HG03571 (cell line): ENCODE measurements around the gene CRK.

Source experiments
- ATAC-seq: cut with Tn5 transposase; IDR thresholded peaks from one replicate; pipeline ENCODE4 v1.9.1; 2021; ENCODE audit not compliant: unreplicated experiment

Gene CRK

DNA sequence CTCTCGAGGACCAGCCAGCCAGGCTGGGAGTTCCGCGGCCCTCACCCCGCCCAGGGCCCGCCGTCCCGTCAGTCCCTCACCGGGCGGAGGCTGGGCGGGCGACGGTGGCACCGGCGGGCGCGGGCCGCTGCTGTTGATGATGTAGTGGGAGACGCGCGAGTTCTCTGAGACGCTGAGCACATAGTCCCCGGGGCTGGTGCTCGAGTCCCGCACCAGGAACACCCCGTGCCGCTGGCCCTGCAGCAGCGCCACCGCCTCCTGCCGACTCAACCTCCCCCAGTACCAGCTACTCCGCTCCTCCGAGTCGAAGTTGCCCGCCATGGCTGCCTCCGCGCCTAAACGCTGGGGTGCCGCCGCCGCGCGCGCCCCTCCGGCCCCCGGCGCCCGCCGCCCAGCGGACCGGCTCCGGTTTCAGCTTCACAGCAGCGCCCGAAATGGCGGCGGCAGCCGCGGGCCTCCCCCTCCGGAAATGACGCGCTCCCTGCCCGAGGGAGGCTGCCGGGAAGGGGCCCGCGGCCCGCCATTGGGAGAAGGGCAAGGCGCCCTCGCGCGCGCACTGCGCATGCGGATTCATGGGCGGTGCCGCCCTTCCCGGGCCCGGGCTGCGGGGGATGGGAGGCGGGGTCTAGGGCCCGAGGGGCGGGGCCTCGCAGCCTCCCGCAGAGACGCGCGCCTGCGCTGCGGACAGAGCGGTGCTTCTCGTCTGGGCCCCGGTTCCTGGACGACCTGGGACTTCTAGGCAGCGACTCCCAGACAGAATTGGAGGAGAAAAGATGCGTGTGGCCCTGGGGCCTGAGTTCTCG lies at the start of gene CRK:
CRK (minus strand) TSS at position 436 of the 803 bp plus-strand sequence; CDS start at position 321, 115 bp downstream.
- peak; percentile 81 for ATAC-seq

DNA sequence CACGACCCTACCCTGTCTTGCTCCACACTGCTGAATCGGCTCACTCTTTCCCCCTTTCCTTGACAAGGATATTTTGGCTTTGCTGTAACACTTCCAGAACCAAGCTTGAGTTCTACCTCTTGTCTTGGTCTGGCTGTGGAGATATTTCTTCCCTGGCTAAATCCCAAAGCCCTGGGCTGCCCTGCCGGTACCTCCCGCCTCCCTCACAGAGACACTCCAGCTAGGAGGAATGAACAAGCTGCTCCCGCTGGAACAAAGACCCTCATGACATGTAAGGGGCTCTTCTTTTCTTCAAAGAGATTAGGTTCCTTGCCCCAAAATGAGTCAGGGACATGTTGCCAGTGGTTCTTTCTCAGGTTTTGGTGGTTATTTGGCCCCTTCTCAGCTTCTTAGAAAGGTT lies 49.6 kb upstream of the CRK start:
- no peak for ATAC-seq

DNA sequence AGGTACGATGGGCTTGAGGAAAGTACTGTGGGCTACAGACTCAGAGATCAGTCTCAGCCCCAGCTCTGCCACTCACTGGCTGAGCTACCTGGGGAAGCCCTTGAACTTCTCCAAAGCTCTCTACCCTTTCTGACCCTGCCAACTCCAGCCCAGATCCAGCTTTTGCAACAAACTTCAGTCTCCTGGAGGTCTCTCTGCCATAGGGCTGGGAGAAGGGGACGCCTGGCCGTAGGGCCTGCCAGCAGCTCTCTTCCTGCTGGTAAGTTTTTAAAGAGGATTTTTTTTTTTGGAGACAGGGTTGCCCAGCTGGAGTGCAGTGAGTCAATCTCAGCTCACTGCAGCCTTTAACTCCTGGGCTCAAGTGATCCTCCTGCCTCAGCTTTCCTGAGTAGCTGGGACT lies 48.8 kb upstream of the CRK start:
- ATAC-seq = no peak

DNA sequence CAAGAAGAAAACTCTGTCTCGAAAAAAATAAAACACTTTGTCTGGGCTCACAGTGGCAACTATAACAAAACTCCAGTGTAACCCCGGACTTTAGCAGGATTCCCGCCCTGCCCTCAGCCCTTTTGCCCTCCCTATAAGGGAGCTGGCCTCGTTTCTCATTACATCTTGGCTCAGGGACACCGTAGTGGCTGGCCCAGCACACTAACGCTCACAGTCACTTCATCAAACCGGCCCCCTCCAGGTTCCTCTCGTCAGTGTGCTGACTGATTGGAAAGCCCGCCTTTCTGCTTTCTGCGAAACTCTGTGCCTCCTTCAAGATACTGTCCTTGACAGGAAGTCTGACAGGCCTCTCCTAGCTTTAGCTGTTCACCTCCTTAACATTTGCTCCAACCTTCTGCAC lies 47.7 kb upstream of the CRK start:
- ATAC-seq = no peak

DNA sequence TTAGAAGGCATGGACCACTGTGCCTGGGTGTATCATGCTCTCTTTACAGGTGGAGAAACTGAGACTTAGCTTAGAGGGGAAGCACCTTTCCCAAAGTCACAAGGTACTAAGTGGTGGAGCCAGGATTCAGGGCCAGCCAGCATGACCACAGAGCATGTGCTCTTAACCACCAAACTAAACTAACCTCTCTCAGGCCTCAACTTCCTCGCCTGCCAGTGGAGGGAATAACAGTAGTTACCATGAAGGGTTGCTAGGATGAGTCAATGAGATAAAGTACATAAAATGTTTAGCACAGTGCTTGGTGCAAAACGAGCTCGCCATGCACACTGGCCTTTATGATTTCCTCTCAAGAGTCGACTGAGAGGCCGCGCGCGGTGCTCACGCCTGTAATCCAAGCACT lies 42.8 kb upstream of the CRK start:
- no peak for ATAC-seq

DNA sequence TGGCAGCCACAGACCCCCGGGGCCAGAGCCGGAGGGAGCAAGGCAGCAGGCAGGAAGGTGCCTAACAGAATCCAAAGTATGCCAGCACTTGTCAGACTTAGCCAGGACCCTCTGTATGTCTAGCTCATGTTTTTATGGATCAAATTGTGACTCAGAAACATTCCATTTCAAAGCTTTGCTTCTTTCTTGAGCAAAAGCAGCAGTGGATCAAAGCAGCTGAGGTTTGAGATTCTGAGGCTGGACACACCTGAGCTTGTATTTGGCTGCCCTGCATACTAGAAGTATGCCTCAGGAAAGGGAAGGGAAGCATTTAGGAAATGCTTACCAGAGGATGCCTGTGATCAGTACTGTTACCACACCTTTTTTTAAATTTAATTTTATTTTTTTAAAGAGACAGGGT lies 42.2 kb upstream of the CRK start:
- ATAC-seq = no peak

DNA sequence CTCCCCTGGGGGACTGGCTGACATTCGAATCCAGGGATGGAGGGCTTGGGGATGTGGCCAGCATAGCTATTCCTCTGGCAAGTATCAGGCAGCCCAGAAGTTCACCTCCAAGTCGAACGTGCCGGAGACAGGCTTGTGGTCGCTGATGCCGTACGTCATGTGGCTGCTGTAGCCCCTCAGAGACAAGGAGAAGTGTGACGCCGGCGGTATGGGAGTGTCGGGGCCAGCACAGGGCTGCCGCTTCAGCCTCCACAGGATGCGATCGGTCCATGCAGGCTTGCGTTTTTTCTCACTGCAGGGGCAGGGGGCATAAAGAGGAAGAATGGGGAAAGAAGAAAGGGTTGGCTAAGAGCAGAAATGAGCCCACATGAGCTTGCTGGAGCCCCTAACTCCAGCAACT lies 41.8 kb upstream of the CRK start:
- no peak for ATAC-seq

DNA sequence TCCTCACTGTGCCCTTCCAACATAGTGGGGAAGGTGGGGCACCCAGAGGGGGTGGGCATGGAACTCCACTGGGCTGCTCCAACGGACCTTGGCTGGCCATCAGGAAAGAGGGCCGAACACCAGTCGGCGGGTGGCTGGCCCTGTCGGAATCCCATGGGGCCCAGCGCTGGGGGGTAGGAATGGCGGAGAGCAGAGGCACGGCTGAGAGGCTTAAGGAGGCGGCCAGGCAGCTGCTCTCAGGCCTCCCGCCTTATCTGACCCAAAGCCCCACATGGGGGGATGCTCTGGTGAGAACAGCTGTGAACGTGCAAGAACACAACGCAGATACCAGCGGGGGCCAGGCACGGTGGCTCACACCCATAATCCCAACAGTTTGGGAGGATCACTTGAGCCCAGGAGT lies 40.8 kb upstream of the CRK start:
- ATAC-seq = no peak

DNA sequence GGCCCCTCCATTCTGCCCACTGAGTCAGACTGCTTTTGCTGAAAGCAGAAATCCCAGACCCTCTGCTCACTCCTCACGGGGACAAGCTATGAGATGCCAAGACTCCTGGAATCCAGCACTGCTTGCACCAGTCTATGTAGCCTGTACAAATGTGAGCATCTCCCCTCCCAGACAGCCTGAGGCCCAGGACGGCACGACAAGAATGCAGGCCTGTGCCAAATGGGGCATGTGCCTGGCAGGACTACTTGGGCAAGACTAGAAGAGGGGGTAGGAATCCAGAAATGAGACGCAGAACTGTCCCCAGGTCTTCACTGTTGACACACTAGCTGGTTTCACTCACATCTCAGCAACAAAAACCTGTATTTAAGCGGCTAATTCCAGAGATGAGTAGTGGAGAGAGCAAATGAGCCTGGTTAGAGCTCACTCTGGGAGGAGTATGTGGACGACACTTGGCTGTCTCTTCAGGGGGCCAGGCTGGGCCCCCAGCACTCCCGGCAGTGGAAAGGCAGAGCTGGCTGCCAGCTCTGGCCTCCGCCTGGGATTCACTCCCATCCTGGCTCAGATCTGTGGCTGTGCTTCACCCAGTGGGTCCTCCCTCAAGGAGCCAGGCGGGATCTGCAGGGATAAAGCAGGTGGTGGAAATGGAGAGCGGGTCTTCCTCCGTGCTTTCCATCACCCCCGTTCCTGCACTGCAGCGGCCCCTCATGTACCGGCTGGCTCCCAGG lies 39.4 kb upstream of the CRK start:
- ATAC-seq = no peak

DNA sequence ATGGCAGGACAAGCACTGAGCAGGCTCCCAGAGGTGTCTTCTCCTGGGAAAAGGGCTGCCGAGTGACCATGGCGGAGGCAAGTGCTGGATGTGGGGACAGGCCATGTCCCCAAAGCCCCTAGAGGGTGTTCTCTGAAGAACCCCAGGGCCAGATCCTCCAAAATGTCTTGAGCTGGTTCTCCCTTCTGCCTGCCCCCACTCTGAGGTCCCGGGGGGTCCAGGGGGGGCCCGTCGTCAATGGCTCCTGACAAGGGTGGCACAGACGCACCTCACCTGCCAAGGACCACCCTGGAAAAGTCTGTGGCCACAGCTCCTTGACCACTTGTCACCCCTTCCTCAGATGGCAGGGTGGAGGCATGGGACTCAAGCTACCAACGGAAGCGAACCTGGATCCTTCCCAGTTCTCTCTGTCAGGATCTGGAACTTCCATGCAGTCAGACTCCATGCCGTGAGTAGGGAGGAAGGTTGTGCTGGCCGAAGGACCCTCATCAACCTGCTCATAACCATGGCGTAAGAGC lies 38.8 kb upstream of the CRK start:
- ATAC-seq = no peak

DNA sequence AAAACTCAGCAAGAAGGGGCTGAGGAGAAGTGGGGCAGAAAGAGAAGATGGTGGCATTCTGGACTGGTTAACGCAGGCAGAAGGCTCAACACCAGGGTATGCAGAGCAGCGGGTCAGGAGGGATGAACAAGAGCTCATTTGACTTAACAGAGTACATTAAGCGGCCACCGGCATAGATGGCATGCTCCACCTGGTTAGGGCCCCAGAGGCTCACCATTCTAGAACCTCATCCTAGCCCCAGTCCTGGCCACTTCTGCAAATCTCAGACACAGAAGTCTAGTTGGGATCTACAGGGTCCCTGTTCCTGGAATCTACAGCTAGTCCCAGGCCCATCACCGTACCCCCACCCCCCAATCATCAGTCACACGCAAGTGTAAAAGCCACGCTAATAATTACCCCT lies 38.2 kb upstream of the CRK start:
- no peak for ATAC-seq

DNA sequence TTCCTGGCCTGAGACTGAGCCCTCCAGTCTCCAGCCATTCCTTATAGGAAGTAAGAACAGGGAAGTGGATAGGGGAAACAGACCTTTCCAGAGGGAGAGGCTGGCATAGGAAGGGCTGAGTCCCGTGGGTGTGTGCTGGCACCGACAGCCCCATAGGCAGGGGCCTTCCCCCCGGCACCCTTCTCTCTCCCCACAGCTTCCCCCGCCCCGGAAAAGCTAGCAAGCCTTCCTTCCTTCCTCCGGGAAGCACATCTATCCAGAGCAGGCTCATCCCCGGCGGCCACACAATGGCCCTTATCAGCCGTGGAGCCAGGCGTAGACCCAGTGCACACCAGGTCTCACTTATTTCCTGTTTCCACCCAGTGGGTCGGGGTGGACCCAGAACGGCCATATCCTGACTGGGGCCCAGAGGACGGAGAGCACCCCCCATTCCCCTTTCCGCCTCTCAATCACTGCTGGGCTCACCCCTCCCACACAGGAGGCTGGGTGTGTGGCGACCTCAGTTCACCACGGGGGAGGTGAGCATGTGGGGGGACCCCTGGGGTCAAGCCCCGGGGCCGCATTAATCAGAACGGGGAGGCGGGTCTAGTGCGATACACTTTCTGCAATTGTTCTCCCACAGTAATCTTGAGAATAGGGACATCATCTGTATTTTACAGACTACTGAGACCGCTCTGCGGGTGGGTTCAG lies 37.4 kb upstream of the CRK start:
- ATAC-seq = no peak

DNA sequence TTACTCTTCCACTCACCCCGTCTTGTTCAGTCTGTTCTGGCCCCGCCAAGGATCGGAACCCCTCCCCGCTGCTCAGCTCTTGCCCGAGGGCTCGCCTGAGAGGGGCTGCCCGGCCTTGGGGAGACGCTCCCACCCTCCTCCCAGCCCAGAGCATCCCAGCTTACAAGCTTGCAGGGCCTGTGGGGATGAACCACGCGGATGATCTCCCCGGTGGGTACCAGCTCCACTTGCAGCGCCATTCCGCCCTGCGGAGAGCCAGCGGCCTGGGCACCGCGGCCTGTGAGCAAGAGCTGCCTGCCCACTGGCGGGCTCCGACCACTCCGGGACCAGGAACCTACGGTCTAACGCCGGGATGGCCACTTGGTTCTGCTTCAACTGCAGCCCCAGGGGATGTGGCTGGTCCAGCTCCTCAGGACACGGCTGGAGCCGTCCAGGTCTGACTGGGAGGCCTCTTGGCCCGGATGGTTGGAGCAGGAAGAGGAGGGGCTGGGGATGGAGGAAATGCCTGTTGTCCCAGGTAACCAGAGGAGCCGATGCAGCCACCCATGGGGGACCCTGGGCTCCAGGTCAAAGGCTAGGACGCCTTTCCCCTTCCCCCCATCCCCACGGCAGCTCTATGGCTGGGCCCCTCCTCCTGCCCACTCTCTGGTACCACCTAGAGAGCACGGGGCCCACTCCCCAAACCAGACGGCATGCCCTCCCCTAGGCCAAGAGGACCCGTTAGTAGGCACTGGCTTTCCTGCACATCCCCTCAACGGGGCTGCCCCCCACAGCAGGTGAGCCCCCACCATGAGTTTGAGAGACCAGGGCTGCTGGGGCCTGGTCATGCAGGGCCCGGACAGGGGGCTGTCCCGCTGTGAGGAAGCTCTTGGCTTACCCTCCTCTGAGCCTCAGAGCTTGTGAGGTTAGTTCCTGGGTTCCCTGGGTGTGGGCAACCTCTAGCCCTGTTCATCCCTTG lies 36.5 kb upstream of the CRK start, which contains the start of gene MYO1C:
MYO1C (minus strand) TSS at position 438 of the 958 bp plus-strand sequence; CDS start at position 239, 199 bp downstream.
- ATAC-seq = no peak

DNA sequence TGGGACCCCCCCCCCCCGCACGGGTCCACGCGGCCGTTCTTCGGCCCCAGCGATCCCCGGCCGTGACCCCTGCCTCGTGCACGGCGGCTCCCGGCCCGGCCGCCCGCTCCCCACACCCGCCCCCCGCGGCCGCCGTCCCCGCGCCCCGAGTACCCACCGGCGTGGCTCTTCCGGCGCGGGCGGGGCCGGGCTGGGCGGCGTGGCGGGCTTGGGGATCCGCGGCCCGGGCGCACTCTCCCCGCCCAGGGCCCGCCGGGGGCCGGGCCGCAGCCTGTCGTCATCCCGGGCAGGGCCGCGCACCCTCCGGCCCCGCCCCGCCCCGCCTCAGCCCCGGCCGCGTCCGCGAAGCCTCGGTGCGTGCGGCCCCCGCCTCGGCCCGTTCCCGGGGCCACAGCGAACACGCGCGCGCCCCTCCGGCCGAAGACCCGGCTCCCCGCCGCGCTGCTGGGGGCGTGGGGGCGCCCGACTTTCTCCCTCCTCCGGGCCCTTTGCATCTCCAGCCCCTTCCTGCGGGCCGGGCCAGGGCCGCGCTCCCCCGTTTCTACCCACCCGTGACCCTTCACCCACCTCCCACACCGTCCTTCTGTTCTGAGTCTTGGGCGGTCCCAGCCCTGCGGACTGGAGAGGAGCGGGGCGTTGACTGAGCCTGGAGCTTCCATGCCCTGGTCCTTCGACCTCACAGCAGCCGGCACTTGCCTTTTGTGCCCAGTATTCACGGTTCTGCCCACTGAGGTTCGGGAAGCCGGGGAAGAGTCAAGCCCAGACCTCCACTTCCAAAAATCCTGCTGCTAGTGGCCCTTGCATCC lies 35.6 kb upstream of the CRK start:
- ATAC-seq = peak; percentile 43

DNA sequence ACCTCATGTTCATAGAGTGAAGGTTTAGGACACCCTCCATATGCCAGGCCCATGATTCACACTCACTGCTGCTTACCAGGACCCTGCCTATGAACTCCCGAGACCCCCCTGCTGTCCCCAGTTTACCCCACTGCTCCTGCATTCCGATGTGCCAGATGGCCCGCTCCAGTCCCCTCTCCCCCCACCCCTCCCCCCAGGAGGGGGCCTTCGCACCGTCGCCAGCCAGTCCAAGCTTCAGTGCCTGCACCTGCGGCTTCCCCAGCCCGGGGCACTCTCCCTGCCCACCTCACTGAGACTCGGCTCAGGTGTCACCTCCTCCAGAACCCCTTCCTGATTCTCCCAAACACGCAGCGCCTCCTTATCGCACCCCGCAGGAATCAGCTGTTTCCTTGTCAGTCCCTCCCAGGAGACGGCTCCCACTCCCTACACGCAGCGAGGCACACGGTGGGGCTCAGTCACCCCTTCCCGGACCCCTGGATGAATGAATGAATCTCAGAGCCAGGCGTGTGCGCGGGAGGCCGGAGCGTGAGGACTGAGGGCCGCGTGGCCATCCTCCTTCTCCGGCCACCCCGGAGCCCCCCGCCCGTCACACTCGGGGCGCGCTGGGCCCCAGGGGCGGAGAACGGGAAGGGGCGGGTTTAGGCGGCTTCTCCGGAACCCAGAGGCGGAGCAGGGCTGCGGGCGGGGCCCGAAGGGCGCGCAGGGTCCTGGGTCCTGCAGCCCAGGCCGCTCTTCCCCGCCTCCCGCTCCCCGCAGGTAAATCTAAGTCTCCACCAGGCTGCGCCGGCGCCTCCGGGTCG lies 34.8 kb upstream of the CRK start:
- peak; percentile 50 for ATAC-seq

DNA sequence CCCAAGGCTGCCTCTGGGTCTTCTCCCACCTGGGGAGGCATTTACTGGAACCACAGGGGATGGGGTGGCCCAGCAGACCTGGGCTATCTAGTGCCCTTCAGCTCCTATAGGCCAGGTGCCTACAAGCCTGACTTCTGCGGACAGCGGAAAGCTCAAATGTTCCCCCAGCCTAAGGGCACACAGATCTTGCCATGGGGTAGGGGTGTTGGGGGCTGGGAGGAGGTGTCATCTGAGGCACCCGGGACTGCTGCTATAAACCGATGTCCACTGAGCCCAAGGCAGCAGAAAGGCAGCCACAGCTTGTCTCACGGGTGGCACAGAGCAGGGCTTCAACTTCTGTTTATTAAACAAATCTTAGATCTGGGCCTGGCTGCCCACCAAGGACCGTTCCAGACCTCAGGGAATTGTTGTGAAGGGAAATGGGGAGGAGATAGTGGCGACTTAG lies 32.8 kb upstream of the CRK start:
- no peak for ATAC-seq

DNA sequence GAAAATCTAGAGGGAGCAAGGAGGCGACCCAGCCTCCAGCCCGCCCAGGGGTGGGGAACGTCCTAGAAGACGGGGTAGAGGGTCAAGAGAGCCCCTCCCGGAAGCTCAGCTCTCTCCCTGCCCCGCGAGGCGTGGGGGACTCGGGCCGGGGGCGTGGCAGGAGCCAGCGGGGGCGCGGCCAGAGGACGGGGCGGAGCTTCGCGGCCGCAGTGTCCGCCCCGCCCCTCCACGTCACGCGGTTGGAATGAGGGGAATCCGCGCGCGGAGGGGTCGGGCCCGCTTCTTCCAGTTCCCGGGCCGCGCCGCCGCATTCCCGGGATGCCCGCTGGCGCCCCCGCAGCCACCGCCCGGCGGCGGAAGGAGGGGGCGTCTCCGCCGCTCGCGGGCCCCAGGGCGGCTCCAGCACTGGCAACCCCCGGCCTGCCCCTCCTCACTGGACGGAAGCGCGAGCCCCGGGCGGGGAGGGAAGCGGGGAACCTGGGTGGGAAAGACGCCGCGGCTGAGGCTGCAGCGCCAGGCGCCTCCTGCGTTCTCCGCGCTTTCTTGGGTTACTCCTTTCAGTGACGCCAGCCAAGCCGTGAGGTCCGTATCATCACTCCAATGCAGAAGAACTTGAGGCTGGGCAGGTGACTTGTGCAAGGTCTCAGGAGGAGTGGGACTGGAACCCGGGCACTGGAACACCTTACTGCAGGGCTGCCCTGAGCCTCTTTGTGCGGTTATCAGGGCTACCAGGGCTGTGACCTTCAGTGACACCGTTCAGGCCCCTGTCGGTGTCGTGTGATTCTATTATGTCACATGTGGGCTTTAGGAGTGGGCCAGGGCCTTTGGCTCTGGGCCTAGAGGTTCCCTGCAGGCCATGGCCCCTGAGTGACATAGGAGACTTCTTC lies 32.1 kb upstream of the CRK start:
- no peak for ATAC-seq
